Fibroblast of lung (primary cell): Measurements from ENCODE around the gene AIM2.

Experiments used
- EZH2 ChIP-seq: IDR thresholded peaks from 2 replicates; pipeline ENCODE4 v1.5.1; 2012; ENCODE audit warnings: low read length, control low read depth, mild to moderate bottlenecking; ENCODE audit errors: missing control alignments
- TF ChIP-seq, protein P1 (sequence below), 2 donors: IDR thresholded peaks in 1 of 2; conservative IDR thresholded peaks in 1 of 2; 1 replicate in 1 of 2; 2 replicates in 1 of 2; pipeline ENCODE4 v1.5.1; 2011 to 2012; ENCODE audit warnings: low read length in 2 of 2, control low read depth in 1 of 2, inconsistent platforms in 1 of 2, low read depth in 1 of 2, mild to moderate bottlenecking in 1 of 2

- TF ChIP-seq, protein P1, sequence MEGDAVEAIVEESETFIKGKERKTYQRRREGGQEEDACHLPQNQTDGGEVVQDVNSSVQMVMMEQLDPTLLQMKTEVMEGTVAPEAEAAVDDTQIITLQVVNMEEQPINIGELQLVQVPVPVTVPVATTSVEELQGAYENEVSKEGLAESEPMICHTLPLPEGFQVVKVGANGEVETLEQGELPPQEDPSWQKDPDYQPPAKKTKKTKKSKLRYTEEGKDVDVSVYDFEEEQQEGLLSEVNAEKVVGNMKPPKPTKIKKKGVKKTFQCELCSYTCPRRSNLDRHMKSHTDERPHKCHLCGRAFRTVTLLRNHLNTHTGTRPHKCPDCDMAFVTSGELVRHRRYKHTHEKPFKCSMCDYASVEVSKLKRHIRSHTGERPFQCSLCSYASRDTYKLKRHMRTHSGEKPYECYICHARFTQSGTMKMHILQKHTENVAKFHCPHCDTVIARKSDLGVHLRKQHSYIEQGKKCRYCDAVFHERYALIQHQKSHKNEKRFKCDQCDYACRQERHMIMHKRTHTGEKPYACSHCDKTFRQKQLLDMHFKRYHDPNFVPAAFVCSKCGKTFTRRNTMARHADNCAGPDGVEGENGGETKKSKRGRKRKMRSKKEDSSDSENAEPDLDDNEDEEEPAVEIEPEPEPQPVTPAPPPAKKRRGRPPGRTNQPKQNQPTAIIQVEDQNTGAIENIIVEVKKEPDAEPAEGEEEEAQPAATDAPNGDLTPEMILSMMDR (conservative IDR thresholded peaks at IDR 0.05 in 1 of 2, IDR thresholded peaks at IDR 0.05 in 1 of 2; ENCODE audit: low read depth in 1 of 2, low read length in 2 of 2): no peak
- no peak for TF ChIP-seq EZH2
Observed at GRCh38 chr1:159091180-159091560, 14.6 kb upstream of the AIM2 start.
